Uterus (tissue), 4 donors: ENCODE results near the gene CD226. TPM values are rescaled to one million over a fixed set of nuclear protein-coding genes. Genes with fewer than 3 reads are reported as not detected.
"Not testable (repeated sequence)": the region's sequence is repeated elsewhere in the genome, so short reads cannot be mapped to it uniquely, and the experiment has no call there.

ENCODE experiments used
- DNase-seq, 2 donors: peaks; one replicate each; pipeline ENCODE4 v3.0.0-alpha.2; 2019 to 2020
- H3K27ac ChIP-seq, 2 donors: fragments of 200-600 bp; sonication (generic); 1 replicate in 1 of 2; 2 replicates in 1 of 2; pipeline ENCODE4 v1.5.1; 2016 to 2018
- H3K27me3 ChIP-seq, 2 donors: fragments of 200-600 bp; sonication (generic); one replicate each; pipeline ENCODE4 v1.5.1; 2018 to 2019; ENCODE audit warnings: control low read depth in 1 of 2
- H3K36me3 ChIP-seq, 2 donors: fragments of 200-600 bp; sonication (generic); one replicate each; pipeline ENCODE4 v1.5.1; 2019; ENCODE audit warnings: control low read depth in 1 of 2
- H3K4me1 ChIP-seq, 2 donors: fragments of 200-600 bp; sonication (generic); one replicate each; pipeline ENCODE4 v1.5.1; 2018 to 2019; ENCODE audit warnings: control low read depth in 1 of 2
- H3K4me3 ChIP-seq, 2 donors: fragments of 200-600 bp; sonication (generic); 1 replicate in 1 of 2; 2 replicates in 1 of 2; pipeline ENCODE4 v1.5.1; 2018 to 2019; ENCODE audit warnings: mild to moderate bottlenecking in 1 of 2
- H3K9me3 ChIP-seq, 2 donors: fragments of 200-600 bp; sonication (generic); one replicate each; pipeline ENCODE4 v1.5.1; 2019; ENCODE audit warnings: control low read depth in 1 of 2
- POLR2A ChIP-seq, 2 donors: fragments of 450-650 bp; IDR thresholded peaks; one replicate each; pipeline ENCODE4 v1.6.1; 2016; ENCODE audit warnings: antibody characterized with exemption in 2 of 2, mild to moderate bottlenecking in 1 of 2, moderate library complexity in 1 of 2
- intact Hi-C: fragments of 100-400 bp; cut with DNase I; formaldehyde crosslinking; loops from one replicate; pipeline ENCODE4 v1.15.1; 2023; ENCODE audit warnings: low total_unique reads
- total RNA-seq, 4 donors: library from RNA; depleted of rRNA in 3 of 4; stranded (reverse); fragments of >200 nt in 3 of 4; gene quantifications; one replicate each; pipeline versions ENCODE4 v1.1.0 to v1.2.4, GENCODE V29; 2014 to 2023
- TF ChIP-seq, protein P1 (sequence below), 4 experiments: fragments of 200-600 bp in 2 of 4; fragments of 450-650 bp in 2 of 4; sonication (generic) in 2 of 4; IDR thresholded peaks; one replicate each; pipeline ENCODE4 v1.5.1; 2016 to 2019; ENCODE audit warnings: antibody characterized with exemption in 4 of 4, mild to moderate bottlenecking in 2 of 4, moderate library complexity in 1 of 4
- donor health status: DM: yes; HTN: yes; CAD: no.

Gene CD226
- total RNA-seq, 4 donors from 2014 or later, result 0.59 to 5.5 (median 2.9) TPM; not detected in 1

DNA sequence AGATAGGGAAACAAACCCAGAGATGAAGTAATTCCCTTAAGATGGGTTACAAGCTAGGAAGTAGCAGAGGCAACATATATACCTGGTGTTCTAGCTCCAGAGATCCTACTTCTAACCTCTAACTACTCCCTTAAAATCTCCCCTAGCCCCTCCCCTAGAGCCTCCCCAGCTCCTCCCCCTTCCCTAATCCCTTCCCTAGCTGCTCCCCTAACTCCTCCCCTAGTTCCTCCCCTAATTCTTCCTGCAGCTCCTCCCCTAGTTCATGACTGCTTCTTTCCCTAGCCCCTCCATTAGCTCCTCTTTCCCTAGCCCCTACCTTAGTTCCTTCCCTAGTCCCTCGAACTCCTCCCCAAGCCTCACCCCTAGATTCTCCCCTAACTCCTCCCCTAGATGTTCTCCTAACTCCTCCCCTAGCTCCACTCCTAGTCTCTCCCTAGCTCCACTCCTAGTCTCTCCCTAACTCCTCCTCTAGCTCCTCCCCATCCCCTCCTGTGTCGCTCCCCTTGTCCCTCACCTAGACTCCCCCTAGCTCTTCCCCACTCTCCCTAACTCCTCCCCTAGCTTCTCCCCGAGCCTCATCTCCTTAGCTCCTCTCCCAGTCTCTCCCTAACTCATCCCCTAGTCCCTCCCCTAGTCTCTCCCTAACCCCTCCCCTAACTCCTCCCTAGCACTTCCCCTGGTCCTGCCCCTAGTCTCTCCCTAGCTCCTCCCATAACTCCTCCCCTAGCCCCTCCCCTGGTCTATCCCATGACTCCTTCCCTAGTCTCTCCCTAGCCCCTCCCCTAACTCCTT, 108.9 kb downstream of the CD226 start:
- TF ChIP-seq, protein P1, sequence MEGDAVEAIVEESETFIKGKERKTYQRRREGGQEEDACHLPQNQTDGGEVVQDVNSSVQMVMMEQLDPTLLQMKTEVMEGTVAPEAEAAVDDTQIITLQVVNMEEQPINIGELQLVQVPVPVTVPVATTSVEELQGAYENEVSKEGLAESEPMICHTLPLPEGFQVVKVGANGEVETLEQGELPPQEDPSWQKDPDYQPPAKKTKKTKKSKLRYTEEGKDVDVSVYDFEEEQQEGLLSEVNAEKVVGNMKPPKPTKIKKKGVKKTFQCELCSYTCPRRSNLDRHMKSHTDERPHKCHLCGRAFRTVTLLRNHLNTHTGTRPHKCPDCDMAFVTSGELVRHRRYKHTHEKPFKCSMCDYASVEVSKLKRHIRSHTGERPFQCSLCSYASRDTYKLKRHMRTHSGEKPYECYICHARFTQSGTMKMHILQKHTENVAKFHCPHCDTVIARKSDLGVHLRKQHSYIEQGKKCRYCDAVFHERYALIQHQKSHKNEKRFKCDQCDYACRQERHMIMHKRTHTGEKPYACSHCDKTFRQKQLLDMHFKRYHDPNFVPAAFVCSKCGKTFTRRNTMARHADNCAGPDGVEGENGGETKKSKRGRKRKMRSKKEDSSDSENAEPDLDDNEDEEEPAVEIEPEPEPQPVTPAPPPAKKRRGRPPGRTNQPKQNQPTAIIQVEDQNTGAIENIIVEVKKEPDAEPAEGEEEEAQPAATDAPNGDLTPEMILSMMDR (IDR thresholded peaks at IDR 0.05), result no peak
- no peak for TF ChIP-seq POLR2A (IDR thresholded peaks at IDR 0.05)
- H3K36me3 ChIP-seq, result no peaks in the 10 kb centered on the region
- intact Hi-C loops, result no loop called here

GRCh38 chr18:69838003-69838402, 109.7 kb downstream of the CD226 start:
- intact Hi-C loops, result no loop called here
- no peak overlapping the region for H3K27ac ChIP-seq
- no peak for DNase-seq
- H3K36me3 ChIP-seq, result no peaks in the 10 kb centered on the region
- H3K4me3 ChIP-seq, result no peak overlapping the region
- no peaks in the 10 kb centered on the region for H3K4me1 ChIP-seq
- no peaks in the 10 kb centered on the region for H3K27me3 ChIP-seq
- no peaks in the 10 kb centered on the region for H3K9me3 ChIP-seq
- TF ChIP-seq, protein P1 (IDR thresholded peaks at IDR 0.05), result no peak
- TF ChIP-seq POLR2A (IDR thresholded peaks at IDR 0.05), result no peak

More for the DNA sequence above, 108.9 kb downstream of the CD226 start:
- no peak for DNase-seq
- Histone ChIP-seq H3K27ac (no peak overlapping the region), H3K27me3 (no peaks in the 10 kb centered on the region), H3K4me1 (no peaks in the 10 kb centered on the region), H3K9me3 (no peaks in the 10 kb centered on the region), H3K4me3 (no peak overlapping the region)

DNA sequence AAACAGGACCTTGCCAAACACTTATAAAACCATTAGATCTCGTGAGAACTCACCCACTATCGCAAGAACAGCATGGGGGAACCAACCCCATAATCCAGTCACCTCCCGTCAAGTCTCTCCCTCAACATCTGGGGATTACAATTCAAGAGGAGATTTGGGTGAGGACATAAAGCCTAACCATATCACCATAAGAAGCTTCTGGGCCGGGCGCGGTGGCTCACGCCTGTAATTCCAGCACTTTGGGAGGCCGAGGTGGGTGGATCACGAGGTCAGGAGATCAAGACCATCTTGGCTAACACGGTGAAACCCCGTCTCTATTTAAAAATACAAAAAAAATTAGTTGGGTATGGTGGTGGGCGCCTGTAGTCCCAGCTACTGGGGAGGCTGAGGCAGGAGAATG, 112.7 kb downstream of the CD226 start:
- DNase-seq, H3K36me3 ChIP-seq, H3K9me3 ChIP-seq, H3K4me1 ChIP-seq, H3K4me3 ChIP-seq, intact Hi-C loops, H3K27me3 ChIP-seq, H3K27ac ChIP-seq: not testable (repeated sequence)

GRCh38 chr18:69830189-69830588, 117.5 kb downstream of the CD226 start:
- TF ChIP-seq, protein P1 (IDR thresholded peaks at IDR 0.05), result no peak
- no peak for TF ChIP-seq POLR2A (IDR thresholded peaks at IDR 0.05)
- no peak overlapping the region for H3K4me3 ChIP-seq
- H3K27ac ChIP-seq, result no peak overlapping the region
- H3K27me3 ChIP-seq, result no peaks in the 10 kb centered on the region
- intact Hi-C loops, result no loop called here
- no peaks in the 10 kb centered on the region for H3K9me3 ChIP-seq
- H3K4me1 ChIP-seq, result no peaks in the 10 kb centered on the region
- no peak for DNase-seq
- no peaks in the 10 kb centered on the region for H3K36me3 ChIP-seq

DNA sequence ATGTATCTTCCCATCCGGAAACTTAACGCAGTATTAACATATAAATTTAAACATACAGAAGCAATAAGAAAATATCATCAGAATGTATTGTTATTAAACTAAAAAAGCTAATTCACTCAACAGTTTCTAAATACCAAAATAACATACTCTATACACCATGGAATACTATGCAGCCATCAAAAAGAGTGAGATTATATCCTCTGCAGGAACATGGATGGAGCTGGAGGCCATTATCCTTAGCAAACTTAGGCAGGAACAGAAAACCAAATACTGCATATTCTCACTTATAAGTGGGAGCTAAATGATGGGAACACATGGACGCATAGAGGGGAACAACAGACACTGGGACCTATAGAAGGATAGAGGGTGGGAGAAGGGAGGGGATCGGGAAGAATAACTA, 127.1 kb downstream of the CD226 start:
- no peaks in the 10 kb centered on the region for H3K36me3 ChIP-seq
- intact Hi-C loops, result no loop called here
- H3K27ac ChIP-seq, result no peak overlapping the region
- no peaks in the 10 kb centered on the region for H3K9me3 ChIP-seq
- TF ChIP-seq, protein P1 (IDR thresholded peaks at IDR 0.05), result no peak
- TF ChIP-seq POLR2A (IDR thresholded peaks at IDR 0.05), result no peak
- H3K4me3 ChIP-seq, result no peak overlapping the region
- H3K27me3 ChIP-seq, result no peaks in the 10 kb centered on the region
- no peaks in the 10 kb centered on the region for H3K4me1 ChIP-seq
- DNase-seq, result no peak
